ENCODE results near the gene PSME3IP1. TPM values are rescaled to one million over a fixed set of nuclear protein-coding genes. Genes with fewer than 3 reads are reported as not detected.
"Not testable (repeated sequence)": the region's sequence is repeated elsewhere in the genome, so short reads cannot be mapped to it uniquely, and the experiment has no call there.

PSME3IP1 gene
- total RNA-seq, 2 experiments from 2014 or later = 115 to 137 TPM

- peak overlapping the region; percentile 88 for H3K27ac Mint-ChIP-seq
- peaks cover 3% of the 10 kb centered on the region for H3K9me3 Mint-ChIP-seq
- no peak for DNase-seq
- H3K4me3 Mint-ChIP-seq = no peak overlapping the region
- H3K36me3 Mint-ChIP-seq (ENCODE audit: low read depth) = peaks cover 4% of the 10 kb centered on the region
- ChIA-PET POLR2A (no interaction called here), CTCF (interaction anchor here (0.7 to 2.0 kb wide), 3 partner anchors 21 to 39 kb away, joined by 3 to 8 read pairs (median 3); no protein-coding TSS in a partner anchor)
- no peaks in the 10 kb centered on the region for H3K27me3 Mint-ChIP-seq
- peaks cover 48% of the 10 kb centered on the region for H3K4me1 Mint-ChIP-seq
Observed at GRCh38 chr16:57123216-57123973, 62.4 kb downstream of the PSME3IP1 start.

- ChIA-PET CTCF (interaction anchor here (1.2 to 3.1 kb wide), 5 partner anchors 10 to 36 kb away, joined by 3 to 9 read pairs (median 4); partner anchors contain the start of gene CPNE2), POLR2A (no interaction called here)
Observed at GRCh38 chr16:57118461-57119084, 67.3 kb downstream of the PSME3IP1 start.

GRCh38 chr16:57115514-57116182 lies 70.2 kb downstream of the PSME3IP1 start:
- ChIA-PET CTCF (interaction anchor here (1.2 to 3.0 kb wide), 3 partner anchors 11 to 22 kb away, joined by 3 to 11 read pairs (median 9); partner anchors contain the start of gene CPNE2), POLR2A (no interaction called here)
- Mint-ChIP-seq H3K27me3 (no peaks in the 10 kb centered on the region), H3K27ac (no peak overlapping the region), H3K36me3 (ENCODE audit: low read depth) (no peaks in the 10 kb centered on the region), H3K4me1 (no peaks in the 10 kb centered on the region), H3K4me3 (no peak overlapping the region), H3K9me3 (no peaks in the 10 kb centered on the region)
- DNase-seq = no peak

More at GRCh38 chr16:57118461-57119084, 67.3 kb downstream of the PSME3IP1 start:
- Mint-ChIP-seq H3K4me3 (no peak overlapping the region), H3K27ac (no peak overlapping the region), H3K27me3 (no peaks in the 10 kb centered on the region), H3K9me3 (no peaks in the 10 kb centered on the region), H3K4me1 (peaks cover 7% of the 10 kb centered on the region), H3K36me3 (ENCODE audit: low read depth) (no peaks in the 10 kb centered on the region)
- no peak for DNase-seq

- Mint-ChIP-seq H3K27me3 (no peaks in the 10 kb centered on the region), H3K27ac (no peak overlapping the region), H3K4me3 (no peak overlapping the region), H3K4me1 (no peaks in the 10 kb centered on the region), H3K9me3 (no peaks in the 10 kb centered on the region), H3K36me3 (ENCODE audit: low read depth) (no peaks in the 10 kb centered on the region)
- no peak for DNase-seq
- CTCF ChIA-PET = interaction anchor here (1.2 to 3.0 kb wide), 4 partner anchors 11 to 21 kb away, joined by 3 to 11 read pairs (median 8); partner anchors contain the start of gene CPNE2
- POLR2A ChIA-PET = no interaction called here
Observed at GRCh38 chr16:57115168-57115513, 70.7 kb downstream of the PSME3IP1 start.

GRCh38 chr16:57113664-57114063 lies 72.2 kb downstream of the PSME3IP1 start:
- H3K36me3 Mint-ChIP-seq (ENCODE audit: low read depth) = no peaks in the 10 kb centered on the region
- peaks cover 3% of the 10 kb centered on the region for H3K4me1 Mint-ChIP-seq
- ChIA-PET POLR2A (no interaction called here), CTCF (interaction anchor here (0.8 to 3.0 kb wide), 7 partner anchors 12 to 98 kb away, joined by 3 to 11 read pairs (median 5); partner anchors contain the start of gene CPNE2)
- peaks cover 2% of the 10 kb centered on the region for H3K27me3 Mint-ChIP-seq
- no peak overlapping the region for H3K4me3 Mint-ChIP-seq
- no peak overlapping the region for H3K27ac Mint-ChIP-seq
- H3K9me3 Mint-ChIP-seq = no peaks in the 10 kb centered on the region
- no peak for DNase-seq

GRCh38 chr16:57113042-57113453 lies 72.8 kb downstream of the PSME3IP1 start:
- Mint-ChIP-seq H3K9me3 (no peaks in the 10 kb centered on the region), H3K36me3 (ENCODE audit: low read depth) (no peaks in the 10 kb centered on the region)
- POLR2A ChIA-PET = no interaction called here

GRCh38 chr16:57112403-57113041 lies 73.3 kb downstream of the PSME3IP1 start:
- Mint-ChIP-seq H3K4me1 (peaks cover 3% of the 10 kb centered on the region), H3K27me3 (peaks cover 2% of the 10 kb centered on the region), H3K27ac (no peak overlapping the region), H3K4me3 (no peak overlapping the region), H3K36me3 (ENCODE audit: low read depth) (no peaks in the 10 kb centered on the region), H3K9me3 (no peaks in the 10 kb centered on the region)
- ChIA-PET CTCF (interaction anchor here (0.5 to 3.0 kb wide), 4 partner anchors 15 to 239 kb away, joined by 3 to 11 read pairs (median 6); partner anchors contain the start of gene CPNE2), POLR2A (interaction anchor here (0.6 kb wide), 1 partner anchor 220 kb away, joined by 4 read pairs; no protein-coding TSS in a partner anchor)
- no peak for DNase-seq

More at GRCh38 chr16:57113042-57113453, 72.8 kb downstream of the PSME3IP1 start:
- no peak for DNase-seq
- Mint-ChIP-seq H3K4me1 (peaks cover 3% of the 10 kb centered on the region), H3K4me3 (no peak overlapping the region), H3K27me3 (peaks cover 2% of the 10 kb centered on the region), H3K27ac (no peak overlapping the region)
- CTCF ChIA-PET = interaction anchor here (0.5 to 3.0 kb wide), 5 partner anchors 11 to 240 kb away, joined by 3 to 11 read pairs (median 7); partner anchors contain the start of gene CPNE2

GRCh38 chr16:57111420-57111819 lies 74.4 kb downstream of the PSME3IP1 start:
- Mint-ChIP-seq H3K27ac (no peak overlapping the region), H3K36me3 (ENCODE audit: low read depth) (no peaks in the 10 kb centered on the region), H3K27me3 (peaks cover 2% of the 10 kb centered on the region), H3K9me3 (no peaks in the 10 kb centered on the region), H3K4me3 (no peak overlapping the region), H3K4me1 (peaks cover 11% of the 10 kb centered on the region)
- DNase-seq = no peak
- ChIA-PET POLR2A (interaction anchor here (0.5 kb wide), 1 partner anchor 58 kb away, joined by 3 read pairs; no protein-coding TSS in a partner anchor), CTCF (interaction anchor here (1.2 kb wide), 2 partner anchors 10 to 33 kb away, joined by 3 to 7 read pairs; no protein-coding TSS in a partner anchor)

- Mint-ChIP-seq H3K27ac (no peak overlapping the region), H3K36me3 (ENCODE audit: low read depth) (no peaks in the 10 kb centered on the region), H3K4me3 (no peak overlapping the region), H3K4me1 (peaks cover 13% of the 10 kb centered on the region), H3K9me3 (no peaks in the 10 kb centered on the region), H3K27me3 (peaks cover 2% of the 10 kb centered on the region)
- ChIA-PET CTCF (interaction anchor here (1.2 kb wide), 2 partner anchors 9 to 33 kb away, joined by 3 to 7 read pairs; no protein-coding TSS in a partner anchor), POLR2A (no interaction called here)
- DNase-seq = no peak
Observed at GRCh38 chr16:57110937-57111336, 74.9 kb downstream of the PSME3IP1 start.

- H3K9me3 Mint-ChIP-seq; H3K36me3 Mint-ChIP-seq (ENCODE audit: low read depth); POLR2A ChIA-PET; H3K27ac Mint-ChIP-seq; DNase-seq; H3K4me3 Mint-ChIP-seq; H3K27me3 Mint-ChIP-seq: not testable (repeated sequence)
- CTCF ChIA-PET = interaction anchor here (0.5 to 1.2 kb wide), 3 partner anchors 9 to 254 kb away, joined by 3 to 7 read pairs (median 4); no protein-coding TSS in a partner anchor
- H3K4me1 Mint-ChIP-seq = peaks cover 24% of the 10 kb centered on the region
Observed at GRCh38 chr16:57109259-57110105, 76.4 kb downstream of the PSME3IP1 start.

- ChIA-PET CTCF (no interaction called here), POLR2A (no interaction called here)
- no peaks in the 10 kb centered on the region for H3K9me3 Mint-ChIP-seq
- DNase-seq = no peak
- no peaks in the 10 kb centered on the region for H3K36me3 Mint-ChIP-seq (ENCODE audit: low read depth)
- no peak overlapping the region for H3K27ac Mint-ChIP-seq
- peaks cover 2% of the 10 kb centered on the region for H3K27me3 Mint-ChIP-seq
- peaks cover 25% of the 10 kb centered on the region for H3K4me1 Mint-ChIP-seq
- H3K4me3 Mint-ChIP-seq = no peak overlapping the region
Observed at GRCh38 chr16:57108432-57108831, 77.4 kb downstream of the PSME3IP1 start.
